Activated CD4-positive, CD25-positive, alpha-beta regulatory T cell (primary cell): ENCODE results near the gene SHMT2.
"Not testable (repeated sequence)": the region's sequence is repeated elsewhere in the genome, so short reads cannot be mapped to it uniquely, and the experiment has no call there.

Experiments
- DNase-seq, 4 experiments: peaks; one replicate each; lab custom pipeline; 2025; lab: John Stamatoyannopoulos, UW

SHMT2 gene

GRCh38 chr12:57263096-57263495 is 33.6 kb downstream of the SHMT2 start:
- DNase-seq: no peak

GRCh38 chr12:57266681-57267080 is 37.2 kb downstream of the SHMT2 start:
- no peak for DNase-seq

- DNase-seq: no peak
These were observed 38.8 kb downstream of the SHMT2 start for GRCh38 chr12:57268264-57268663.

GRCh38 chr12:57270966-57271470 is 41.5 kb downstream of the SHMT2 start:
- no peak for DNase-seq

- no peak for DNase-seq
These were observed 43.0 kb downstream of the SHMT2 start for GRCh38 chr12:57272337-57273151.

- no peak for DNase-seq
These were observed 44.0 kb downstream of the SHMT2 start for GRCh38 chr12:57273516-57273915.

- DNase-seq: not testable (repeated sequence)
These were observed 46.7 kb downstream of the SHMT2 start for GRCh38 chr12:57276233-57276632.

GRCh38 chr12:57276935-57277563 is 47.5 kb downstream of the SHMT2 start:
- no peak for DNase-seq

GRCh38 chr12:57278465-57279381 is 49.2 kb downstream of the SHMT2 start:
- DNase-seq: no peak

GRCh38 chr12:57280211-57281062 is 50.9 kb downstream of the SHMT2 start:
- DNase-seq: peak; percentile 16 to 40 (median 32)

GRCh38 chr12:57282073-57282472 is 52.6 kb downstream of the SHMT2 start:
- DNase-seq: not testable (repeated sequence)
